Activated gamma-delta T cell treated with Interleukin-2 at 50 U/mL for 16 hours (primary cell): Measurements from ENCODE around the gene VASH2.

ENCODE experiments used
- DNase-seq: peaks from one replicate; pipeline ENCODE4 v3.0.0-alpha.2; 2020

Gene VASH2

GRCh38 chr1:212933815-212934471 lies 16.4 kb upstream of the VASH2 start:
- no peak for DNase-seq

GRCh38 chr1:212935387-212935981 lies 14.9 kb upstream of the VASH2 start:
- no peak for DNase-seq

- DNase-seq, result no peak
Measured at GRCh38 chr1:212937034-212937433, 13.3 kb upstream of the VASH2 start.

GRCh38 chr1:212938846-212939245 lies 11.5 kb upstream of the VASH2 start:
- no peak for DNase-seq

GRCh38 chr1:212941452-212941851 lies 8.9 kb upstream of the VASH2 start:
- DNase-seq, result no peak

- no peak for DNase-seq
Measured at GRCh38 chr1:212942679-212943392, 7.5 kb upstream of the VASH2 start.

GRCh38 chr1:212943393-212943710 lies 7.0 kb upstream of the VASH2 start:
- no peak for DNase-seq

GRCh38 chr1:212944229-212944901 lies 6.0 kb upstream of the VASH2 start:
- DNase-seq, result no peak

GRCh38 chr1:212945056-212945455 lies 5.3 kb upstream of the VASH2 start:
- no peak for DNase-seq

GRCh38 chr1:212945463-212946160 lies 4.7 kb upstream of the VASH2 start:
- DNase-seq, result no peak

- no peak for DNase-seq
Measured at GRCh38 chr1:212946872-212947271, 3.5 kb upstream of the VASH2 start.

- no peak for DNase-seq
Measured at GRCh38 chr1:212949771-212950170, 570 bp upstream of the VASH2 start.

- no peak for DNase-seq
Measured at GRCh38 chr1:212951126-212951946, 995 bp downstream of the VASH2 start.

GRCh38 chr1:212951947-212952640 lies 1.8 kb downstream of the VASH2 start:
- DNase-seq, result no peak

GRCh38 chr1:212952641-212952976 lies 2.3 kb downstream of the VASH2 start:
- DNase-seq, result no peak

- DNase-seq, result no peak
Measured at GRCh38 chr1:212953321-212953720, 3.0 kb downstream of the VASH2 start.

- DNase-seq, result no peak
Measured at GRCh38 chr1:212954514-212954913, 4.2 kb downstream of the VASH2 start.

GRCh38 chr1:212955098-212955497 lies 4.8 kb downstream of the VASH2 start:
- no peak for DNase-seq

GRCh38 chr1:212955961-212956620 lies 5.8 kb downstream of the VASH2 start:
- DNase-seq, result no peak

GRCh38 chr1:212957546-212957945 lies 7.2 kb downstream of the VASH2 start:
- no peak for DNase-seq

- DNase-seq, result no peak
Measured at GRCh38 chr1:212958175-212958574, 7.8 kb downstream of the VASH2 start.
